Right lobe of liver (tissue), 4 donors: ENCODE data around the gene NDOR1.

Experiments used
- CTCF ChIP-seq, 4 donors: fragments of 200-600 bp in 3 of 4; fragments of 450-650 bp in 1 of 4; IDR thresholded peaks; one replicate each; pipeline versions ENCODE4 v1.5.1 to v1.8.0; 2016 to 2022; ENCODE audit warnings: antibody characterized with exemption in 4 of 4, mild to moderate bottlenecking in 2 of 4
- POLR2A ChIP-seq: fragments of 450-650 bp; IDR thresholded peaks from one replicate; pipeline ENCODE4 v1.6.1; 2017; ENCODE audit warnings: antibody characterized with exemption, mild to moderate bottlenecking
- donor health status: DM: no; HTN: no; CAD: no.
- donor health status: DM: no; HTN: no; CAD: no.
- donor health status: DM: no; HTN: yes; CAD: no.

DNA sequence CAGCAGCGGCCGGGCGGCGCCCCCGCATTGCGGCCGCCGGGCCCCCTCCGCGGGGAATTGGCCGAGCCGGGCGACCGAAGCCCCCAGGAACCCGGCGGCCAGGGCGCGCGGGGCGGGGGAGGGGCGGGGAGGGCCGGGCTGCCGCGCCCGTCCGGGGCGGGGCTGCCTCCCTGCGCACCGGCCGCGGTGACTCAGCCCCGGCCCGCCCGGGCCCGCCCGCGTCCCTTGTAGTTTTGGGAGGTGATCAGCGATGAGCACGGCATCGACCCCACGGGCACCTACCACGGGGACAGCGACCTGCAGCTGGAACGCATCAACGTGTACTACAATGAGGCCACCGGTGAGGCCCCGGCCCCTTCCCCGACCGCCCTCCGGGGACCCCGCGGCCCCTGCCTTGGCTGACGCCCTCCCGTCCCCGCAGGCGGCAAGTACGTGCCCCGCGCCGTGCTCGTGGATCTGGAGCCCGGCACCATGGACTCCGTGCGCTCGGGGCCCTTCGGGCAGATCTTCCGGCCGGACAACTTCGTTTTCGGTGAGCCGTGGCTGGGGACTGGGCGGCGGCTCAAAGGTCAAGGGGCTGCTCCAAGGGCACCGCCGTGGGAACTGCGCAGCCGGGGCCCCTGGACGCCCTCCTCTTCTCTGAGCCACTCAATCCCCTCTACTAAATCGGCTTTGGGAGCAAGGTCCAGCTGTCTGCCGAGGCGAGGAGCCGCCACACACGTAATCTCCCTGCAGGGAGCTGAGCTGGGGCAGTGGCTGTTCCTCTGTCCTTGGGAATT is 36.2 kb downstream of the NDOR1 start:
- TF ChIP-seq CTCF (IDR thresholded peaks at IDR 0.05), result no peak
- TF ChIP-seq POLR2A, result no peak
